ENCODE data around the gene AFF3. TPM values are rescaled to one million over a fixed set of nuclear protein-coding genes. Genes with fewer than 3 reads are reported as not detected.
"Not testable (repeated sequence)": the region's sequence is repeated elsewhere in the genome, so short reads cannot be mapped to it uniquely, and the experiment has no call there.

AFF3 gene
- total RNA-seq, 2 donors from 2014 or later: 4.7 to 10.6 TPM

DNA sequence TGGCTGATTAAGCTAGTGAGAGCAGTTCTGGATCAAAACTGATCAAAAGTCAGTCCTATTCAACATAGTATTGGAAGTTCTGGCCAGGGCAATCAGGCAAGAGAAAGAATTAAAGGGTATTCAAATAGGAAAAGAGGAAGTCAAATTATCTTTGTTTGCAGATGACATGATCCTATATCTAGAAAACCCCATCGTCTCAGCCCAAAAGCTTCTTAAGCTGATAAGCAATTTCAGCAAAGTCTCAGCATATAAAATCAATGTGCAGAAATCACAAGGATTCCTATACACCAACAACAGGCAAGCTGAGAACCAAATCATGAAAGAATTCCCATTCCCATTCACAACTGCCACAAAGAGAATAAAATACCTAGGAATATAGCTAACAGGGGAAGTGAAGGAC, 368.7 kb downstream of the AFF3 start:
- intact Hi-C loops (cut with DNase I, micrococcal nuclease); ATAC-seq: not testable (repeated sequence)

GRCh38 chr2:99772591-99773331, 369.6 kb downstream of the AFF3 start:
- DNase-seq: no peak
- ATAC-seq: no peak
- intact Hi-C loops (cut with DNase I, micrococcal nuclease): no loop called here

More for the DNA sequence above, 368.7 kb downstream of the AFF3 start:
- not testable (repeated sequence) for DNase-seq

GRCh38 chr2:99771681-99772333, 370.6 kb downstream of the AFF3 start:
- intact Hi-C loops (cut with DNase I, micrococcal nuclease): no loop called here
- peak in 1 of 2 donors; percentile 7 for DNase-seq
- no peak for ATAC-seq

GRCh38 chr2:99770876-99771275, 371.5 kb downstream of the AFF3 start:
- no peak for DNase-seq
- ATAC-seq: no peak
- intact Hi-C loops (cut with DNase I, micrococcal nuclease): no loop called here

GRCh38 chr2:99765731-99766318, 376.6 kb downstream of the AFF3 start:
- DNase-seq (no peak), ATAC-seq (no peak)
- intact Hi-C loops (cut with DNase I, micrococcal nuclease): no loop called here

DNA sequence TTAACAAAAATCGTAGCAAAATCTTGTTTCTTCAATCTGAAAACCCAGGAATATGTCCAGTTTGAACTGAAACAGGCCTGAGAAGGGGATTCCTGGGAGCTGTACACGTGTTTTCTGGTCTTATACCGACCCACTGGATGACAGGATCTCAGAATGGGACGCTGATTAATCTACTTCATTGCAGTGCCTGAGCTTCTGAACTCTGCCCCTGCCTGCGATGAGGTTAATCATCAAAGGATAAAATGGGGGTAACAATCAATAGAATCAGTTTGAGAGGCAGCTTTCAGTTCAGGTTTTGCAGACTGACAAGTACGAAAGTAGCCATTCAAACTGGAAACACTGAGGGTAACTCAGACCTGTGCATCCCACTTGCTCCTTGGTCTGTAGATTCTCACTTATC, 378.6 kb downstream of the AFF3 start:
- intact Hi-C loops (cut with DNase I, micrococcal nuclease): no loop called here
- no peak for DNase-seq
- ATAC-seq: no peak

- DNase-seq (no peak), ATAC-seq (no peak)
- intact Hi-C loops (cut with DNase I, micrococcal nuclease): no loop called here
Measured at GRCh38 chr2:99762714-99763113, 379.7 kb downstream of the AFF3 start.

- no peak for ATAC-seq
- no peak for DNase-seq
- intact Hi-C loops (cut with DNase I, micrococcal nuclease): no loop called here
Measured at GRCh38 chr2:99757611-99758114, 384.7 kb downstream of the AFF3 start.

- DNase-seq (no peak), ATAC-seq (no peak)
- intact Hi-C loops (cut with DNase I, micrococcal nuclease): no loop called here
Measured at GRCh38 chr2:99756059-99756458, 386.3 kb downstream of the AFF3 start.

GRCh38 chr2:99754210-99754609, 388.2 kb downstream of the AFF3 start:
- DNase-seq: no peak
- intact Hi-C loops (cut with DNase I, micrococcal nuclease): no loop called here
- ATAC-seq: no peak

GRCh38 chr2:99753505-99753904, 388.9 kb downstream of the AFF3 start:
- ATAC-seq (no peak), DNase-seq (no peak)
- intact Hi-C loops (cut with DNase I, micrococcal nuclease): no loop called here

GRCh38 chr2:99748344-99748743, 394.0 kb downstream of the AFF3 start:
- ATAC-seq (no peak), DNase-seq (no peak)
- intact Hi-C loops (cut with DNase I, micrococcal nuclease): no loop called here

DNA sequence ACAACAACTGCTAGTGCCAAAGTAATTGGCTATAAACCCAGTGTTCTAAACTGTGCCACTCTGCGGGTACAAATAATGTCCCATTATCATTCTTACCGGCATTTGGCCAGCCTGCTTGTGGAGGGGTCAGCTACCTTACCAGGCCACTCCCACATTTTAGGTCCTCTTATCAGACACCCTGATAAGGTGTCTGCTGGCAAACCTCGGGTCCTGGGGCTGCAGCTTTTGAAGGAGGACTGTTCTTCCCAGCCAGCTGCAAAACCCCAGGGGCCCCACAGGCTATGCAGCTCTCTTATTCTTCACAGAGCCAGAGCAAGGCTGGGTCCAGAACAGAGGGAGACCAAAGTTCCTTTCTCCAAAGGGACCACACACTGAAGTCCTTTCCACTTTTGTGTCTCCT, 394.5 kb downstream of the AFF3 start:
- ATAC-seq (no peak), DNase-seq (no peak)
- intact Hi-C loops (cut with DNase I, micrococcal nuclease): no loop called here

DNA sequence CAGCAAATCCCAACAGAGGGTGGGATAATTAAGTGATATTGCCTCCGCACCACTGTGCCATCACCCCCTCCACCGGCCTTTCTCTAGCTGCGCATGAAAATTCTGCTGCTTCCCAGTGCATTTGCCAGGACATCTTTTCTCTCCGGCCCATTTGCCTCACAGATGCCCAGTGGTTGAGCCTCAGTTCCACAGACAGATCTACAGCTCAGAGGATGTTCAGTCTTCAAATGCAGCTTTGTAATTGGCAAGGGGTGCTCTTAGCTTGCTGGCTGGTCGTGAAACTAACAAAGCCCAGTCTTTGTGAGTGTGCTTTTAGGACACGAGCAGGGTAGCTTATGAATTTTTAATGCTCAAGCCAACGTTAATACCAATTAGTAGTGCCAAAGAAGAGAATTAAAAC, 399.2 kb downstream of the AFF3 start:
- no peak for DNase-seq
- intact Hi-C loops (cut with DNase I, micrococcal nuclease): no loop called here
- no peak for ATAC-seq

GRCh38 chr2:99737537-99737936, 404.9 kb downstream of the AFF3 start:
- ATAC-seq: no peak
- intact Hi-C loops (cut with DNase I, micrococcal nuclease): no loop called here

DNA sequence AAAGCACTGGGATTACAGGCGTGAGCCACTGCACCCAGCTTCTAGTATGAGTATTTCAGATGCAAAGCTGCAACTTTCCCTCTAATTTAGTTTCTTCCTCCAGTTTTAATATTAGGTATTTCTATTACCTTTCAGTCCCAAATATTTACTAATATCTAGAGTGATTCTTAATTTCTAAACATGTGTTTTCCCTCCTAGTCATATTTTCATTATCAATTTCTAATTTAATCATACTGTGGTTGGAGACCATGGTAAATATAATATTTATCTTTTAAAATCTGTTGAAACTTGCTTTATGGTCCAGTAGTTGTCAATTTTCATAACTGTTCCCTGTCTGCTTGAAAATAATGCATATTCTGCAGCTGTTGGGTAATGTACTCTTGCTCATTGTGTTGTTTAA, 406.6 kb downstream of the AFF3 start:
- DNase-seq (no peak), ATAC-seq (no peak)
- intact Hi-C loops (cut with DNase I, micrococcal nuclease): no loop called here

More at GRCh38 chr2:99737537-99737936, 404.9 kb downstream of the AFF3 start:
- DNase-seq: no peak

DNA sequence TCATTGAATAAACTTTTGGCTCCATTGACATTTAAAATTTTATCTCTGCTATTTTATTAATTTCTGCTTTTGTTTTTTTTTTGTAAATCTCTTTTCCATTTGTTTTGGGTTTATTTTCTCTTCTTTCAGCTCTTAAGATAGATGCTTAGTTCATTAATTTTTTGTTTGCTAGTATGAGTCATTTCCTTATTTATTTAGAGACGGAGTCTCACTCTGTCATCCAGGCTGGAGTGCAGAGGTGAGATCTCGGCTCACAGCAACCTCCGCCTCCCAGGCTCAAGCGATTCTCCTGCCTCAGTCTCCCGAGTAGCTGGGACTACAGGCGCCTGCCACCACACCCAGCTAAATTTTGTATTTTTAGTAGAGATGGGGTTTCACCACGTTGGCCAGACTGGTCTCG, 407.1 kb downstream of the AFF3 start:
- DNase-seq; ATAC-seq; intact Hi-C loops (cut with DNase I, micrococcal nuclease): not testable (repeated sequence)

- ATAC-seq: no peak
- intact Hi-C loops (cut with DNase I, micrococcal nuclease): no loop called here
- no peak for DNase-seq
Measured at GRCh38 chr2:99734236-99734635, 408.2 kb downstream of the AFF3 start.

GRCh38 chr2:99729104-99730025, 413.0 kb downstream of the AFF3 start:
- ATAC-seq (no peak), DNase-seq (no peak)
- intact Hi-C loops (cut with DNase I, micrococcal nuclease): no loop called here

All from left colon (tissue), 2 donors.